Ishikawa (cell line): ENCODE results near the gene VWA1.

Experiments used
- CREB1 ChIP-seq: IDR thresholded peaks from 2 replicates; pipeline ENCODE4 v1.6.1; 2012; ENCODE audit warnings: low read depth
- EGR1 ChIP-seq: IDR thresholded peaks from 2 replicates; pipeline ENCODE4 v1.6.1; 2012
- EP300 ChIP-seq: IDR thresholded peaks from 2 replicates; pipeline ENCODE4 v1.6.1; 2012; ENCODE audit warnings: borderline replicate concordance
- FOXM1 ChIP-seq: IDR thresholded peaks from 2 replicates; pipeline ENCODE4 v1.6.1; 2012; ENCODE audit warnings: low read depth, borderline replicate concordance
- NFIC ChIP-seq: IDR thresholded peaks from 2 replicates; pipeline ENCODE4 v1.6.1; 2012
- RAD21 ChIP-seq: IDR thresholded peaks from 2 replicates; pipeline ENCODE4 v1.6.1; 2012; ENCODE audit warnings: low read depth
- REST ChIP-seq: IDR thresholded peaks from 2 replicates; pipeline ENCODE4 v1.6.1; 2012; ENCODE audit warnings: low read depth, mild to moderate bottlenecking
- TAF1 ChIP-seq: IDR thresholded peaks from 2 replicates; pipeline ENCODE4 v1.6.1; 2012; ENCODE audit warnings: low read depth, mild to moderate bottlenecking
- TEAD4 ChIP-seq: IDR thresholded peaks from 2 replicates; pipeline ENCODE4 v1.6.1; 2012
- YY1 ChIP-seq: IDR thresholded peaks from 2 replicates; pipeline ENCODE4 v1.6.1; 2012; ENCODE audit warnings: low read depth

DNA sequence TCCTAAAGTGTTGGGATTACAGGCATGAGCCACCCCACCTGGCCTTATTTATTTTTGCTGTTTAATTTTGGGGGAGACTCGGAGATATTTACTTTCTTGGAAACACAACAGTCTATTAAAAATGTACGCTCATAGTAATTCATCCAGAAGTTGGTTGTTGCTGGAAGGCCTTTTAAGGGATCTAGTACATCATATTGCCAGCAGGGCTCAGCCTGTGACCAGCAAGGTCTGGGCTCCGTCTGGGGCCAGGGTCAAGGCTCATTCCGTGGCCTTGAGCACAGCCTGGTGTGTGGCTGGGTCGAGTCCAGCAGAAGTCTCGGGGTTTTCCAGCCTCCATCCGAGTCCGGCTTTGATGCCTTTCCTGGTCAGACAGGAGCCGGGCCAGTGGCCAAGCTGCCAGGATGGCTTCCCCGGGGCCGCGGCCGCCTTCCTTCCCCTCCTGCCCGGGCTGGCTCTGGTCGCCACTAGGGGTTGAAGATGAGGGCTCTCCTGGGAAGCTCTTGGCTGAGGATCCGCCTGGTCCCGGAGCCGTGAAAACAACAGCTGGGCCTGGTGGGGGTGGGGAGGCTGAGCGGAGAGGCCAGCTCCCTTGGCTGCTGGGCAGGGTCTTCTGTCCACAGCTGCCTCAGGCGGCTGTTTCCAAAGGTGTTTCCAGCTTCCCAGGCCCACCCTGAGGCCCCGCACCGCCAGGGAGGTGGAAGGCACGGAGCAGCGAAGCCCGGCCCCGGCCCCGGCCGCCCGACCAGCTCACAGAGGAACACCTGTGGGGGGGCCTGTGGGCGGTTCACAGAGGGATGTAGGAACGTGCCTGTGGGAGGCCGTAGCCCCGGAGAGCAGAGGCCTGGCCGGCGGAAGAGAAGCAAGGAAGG is 5.1 kb upstream of the VWA1 start:
- no peak for TF ChIP-seq TEAD4
- TF ChIP-seq EP300 = no peak
- no peak for TF ChIP-seq TAF1
- TF ChIP-seq YY1 = no peak
- no peak for TF ChIP-seq CREB1
- TF ChIP-seq EGR1 = no peak
- TF ChIP-seq NFIC = no peak
- no peak for TF ChIP-seq FOXM1
- no peak for TF ChIP-seq RAD21
- no peak for TF ChIP-seq REST
